ENCODE data around the gene ADAM12.

GRCh38 chr10:126171555-126171954 is 216.7 kb downstream of the ADAM12 start:
- TF ChIP-seq CTCF (IDR thresholded peaks at IDR 0.05; ENCODE audit: borderline replicate concordance, extremely low read depth, low read length, poor library complexity, severe bottlenecking) (no peak), EZH2 (IDR thresholded peaks at IDR 0.05; ENCODE audit: borderline replicate concordance, low read depth, low read length, severe bottlenecking) (no peak)
